Stimulated activated CD4-positive, alpha-beta T cell treated with anti-CD3 and anti-CD28 coated beads, Interleukin-1b, Interleukin-23, amount 100 ng/mL, for 1 hour (primary cell): ENCODE measurements around the gene UNC13A.

Experiments used
- DNase-seq, 2 donors: peaks; one replicate each; pipeline ENCODE4 v3.0.0-alpha.2; 2020; ENCODE audit warnings: low read depth in 2 of 2

UNC13A gene

DNA sequence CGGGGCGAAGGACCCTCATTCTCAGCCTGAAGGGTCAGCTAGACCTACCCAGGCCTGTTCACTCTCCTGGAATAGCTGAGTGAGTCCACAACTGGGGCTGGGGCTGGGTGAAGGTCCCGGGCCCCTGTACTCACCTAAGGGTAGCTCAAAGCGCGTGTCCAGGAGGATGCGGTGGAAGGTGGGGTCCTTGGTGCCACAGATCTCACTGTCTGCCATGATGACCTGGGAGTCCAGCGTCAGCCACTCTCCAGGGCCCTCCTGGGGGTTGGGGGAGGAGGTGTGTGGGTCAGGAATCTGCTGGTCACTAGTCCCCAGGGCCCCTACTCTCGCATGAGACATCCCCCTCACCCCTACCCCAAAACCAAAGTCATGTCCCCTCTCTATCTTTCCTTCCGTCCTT is 18.7 kb downstream of the UNC13A start:
- DNase-seq: no peak

DNA sequence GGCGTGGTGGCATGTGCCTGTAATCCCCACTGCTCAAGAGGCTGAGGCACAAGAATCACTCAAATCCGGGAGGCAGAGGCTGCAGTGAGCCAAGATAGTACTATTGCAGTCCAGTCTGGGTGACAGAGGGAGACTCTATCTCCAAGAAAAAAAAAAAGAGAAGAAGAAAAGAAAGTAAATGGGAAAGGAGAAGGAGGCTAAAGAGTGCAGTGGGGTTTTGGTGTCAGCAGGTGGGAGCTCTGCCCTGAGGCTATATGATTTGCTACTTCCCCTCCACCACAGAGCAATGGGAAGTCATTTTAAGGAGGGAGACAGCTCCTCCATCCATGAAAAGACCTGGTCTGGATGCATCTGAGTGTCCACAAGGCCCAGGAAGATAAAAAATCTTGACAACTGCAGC is 23.1 kb downstream of the UNC13A start:
- no peak for DNase-seq

DNA sequence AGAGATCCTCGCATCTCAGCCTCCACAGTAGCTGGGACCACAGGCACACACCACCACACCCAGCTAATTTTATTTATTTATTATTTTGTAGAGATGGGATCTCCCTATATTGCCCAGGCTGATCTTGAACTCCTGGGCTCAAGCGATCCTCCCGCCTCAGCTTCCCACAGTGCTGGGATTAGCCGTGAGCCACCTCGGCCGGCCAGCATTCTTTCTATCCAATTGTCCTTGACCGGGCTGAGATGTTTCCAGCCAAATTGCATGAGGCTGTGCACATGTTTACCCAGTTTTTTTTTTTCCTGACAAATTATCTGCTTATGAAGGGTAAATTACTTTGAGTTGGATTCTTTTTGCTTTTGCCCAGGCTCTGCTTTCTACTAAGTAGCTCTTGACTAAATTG is 28.2 kb downstream of the UNC13A start:
- DNase-seq: no peak

DNA sequence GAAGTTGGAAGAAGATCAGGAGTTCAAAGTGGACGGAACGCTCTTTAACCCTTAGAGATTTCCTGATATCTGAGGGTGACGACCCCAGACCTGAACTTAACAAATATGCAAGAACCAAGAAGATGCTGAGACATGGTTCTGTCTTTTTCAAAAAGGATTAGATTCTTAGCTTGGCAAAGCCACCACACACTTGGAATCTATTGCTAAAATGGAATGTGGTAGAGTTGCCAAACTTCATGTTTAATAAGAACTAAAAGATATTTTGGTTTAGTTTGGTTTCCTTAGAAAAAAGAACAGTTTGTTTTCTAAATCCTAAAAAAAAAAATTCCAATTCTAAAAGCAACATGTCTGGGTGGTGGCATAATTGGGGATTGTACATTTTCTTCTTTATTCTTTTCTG is 29.5 kb downstream of the UNC13A start:
- DNase-seq: no peak

DNA sequence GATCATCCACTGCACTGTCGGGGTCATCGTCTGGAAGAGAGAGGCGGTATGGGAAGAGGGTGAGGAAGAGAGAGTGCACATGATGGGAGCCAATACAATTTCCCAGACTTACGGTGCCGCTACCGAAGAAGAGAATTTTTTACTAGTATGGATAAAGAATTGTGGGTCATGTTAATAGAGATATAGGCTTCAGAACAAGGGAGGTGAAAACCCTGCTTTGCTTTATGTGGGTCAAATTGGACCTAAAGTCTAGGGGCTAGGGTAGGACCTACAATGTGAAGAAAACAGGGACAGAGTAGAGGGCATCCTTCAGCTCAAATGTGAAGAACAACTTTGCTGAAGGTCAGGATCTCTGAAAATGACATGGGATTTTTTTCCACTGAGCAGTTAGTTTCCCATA is 29.9 kb downstream of the UNC13A start:
- no peak for DNase-seq

DNA sequence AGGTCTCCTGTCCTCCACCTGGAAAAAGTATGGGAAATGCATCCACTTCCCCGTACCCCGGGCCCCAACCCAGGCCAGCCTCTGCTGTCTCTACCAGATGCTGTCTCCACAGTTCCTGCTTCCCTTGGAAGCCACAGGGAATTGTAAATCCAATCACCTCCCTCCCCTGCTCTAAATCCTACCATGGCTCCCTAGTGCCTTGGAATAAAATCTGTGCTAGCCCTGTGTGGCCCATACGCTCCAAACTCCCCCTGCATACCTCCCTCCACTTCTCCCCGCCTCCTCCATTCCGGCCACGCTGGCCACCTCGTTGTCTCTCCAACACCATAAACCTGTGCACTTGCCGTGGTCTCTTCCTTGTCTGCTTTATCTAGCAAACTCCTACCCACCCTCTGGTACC is 31.2 kb downstream of the UNC13A start:
- no peak for DNase-seq

DNA sequence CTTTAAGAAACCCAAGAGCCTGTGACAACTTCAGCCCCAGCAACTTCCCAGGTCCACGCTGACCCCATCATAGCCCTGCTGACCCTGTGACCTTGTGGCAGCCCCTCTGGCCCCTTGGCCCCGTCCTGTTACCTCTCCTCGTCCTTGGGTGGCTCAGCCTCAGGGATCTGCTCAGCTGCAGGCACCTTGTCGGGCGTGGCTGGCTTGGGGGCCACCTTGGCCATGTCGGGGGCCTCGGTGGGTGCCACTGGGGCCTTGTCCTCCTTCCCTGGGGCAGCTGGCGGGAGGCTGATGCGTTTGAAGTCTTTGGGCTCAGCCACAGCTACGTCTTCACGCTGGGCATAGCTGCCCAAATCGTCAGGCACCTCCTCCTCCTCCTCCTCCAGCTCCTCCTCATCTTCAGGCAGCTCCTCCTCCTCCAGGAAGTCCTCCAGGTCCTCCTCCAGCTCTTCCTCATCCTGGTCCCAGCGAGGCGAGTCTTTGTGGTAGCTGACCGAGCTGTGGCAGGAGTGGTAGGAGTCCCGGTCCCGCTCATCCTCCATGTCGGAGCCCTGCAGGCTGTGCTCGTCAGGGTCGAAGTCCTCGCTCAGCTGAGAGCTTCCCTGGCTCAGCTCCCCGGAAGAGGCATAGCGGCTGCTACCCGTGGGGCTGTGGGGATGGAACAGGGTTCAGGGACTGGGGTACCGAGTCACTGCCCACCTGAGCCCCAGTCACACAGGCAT is 32.2 kb downstream of the UNC13A start:
- no peak for DNase-seq

DNA sequence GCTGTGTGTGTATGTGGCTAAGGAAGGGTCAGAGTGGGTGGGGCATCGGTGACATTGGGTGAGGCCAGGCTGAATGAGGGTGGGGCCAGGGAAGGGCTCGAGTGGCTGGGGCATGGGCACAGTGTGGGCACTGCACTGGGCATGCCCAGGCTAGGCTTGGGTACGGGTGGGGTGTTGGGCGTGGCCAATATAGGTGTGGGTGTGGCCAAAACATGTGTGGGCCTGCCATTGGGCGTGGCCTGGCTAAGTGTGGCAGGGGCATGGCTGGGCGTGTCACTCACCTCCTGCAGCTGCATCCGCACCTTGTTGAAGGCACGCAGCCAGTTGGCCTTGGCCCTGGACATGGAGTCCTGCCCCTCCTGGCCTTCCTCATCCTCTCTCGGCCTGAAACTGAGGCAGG is 33.2 kb downstream of the UNC13A start:
- DNase-seq: no peak

DNA sequence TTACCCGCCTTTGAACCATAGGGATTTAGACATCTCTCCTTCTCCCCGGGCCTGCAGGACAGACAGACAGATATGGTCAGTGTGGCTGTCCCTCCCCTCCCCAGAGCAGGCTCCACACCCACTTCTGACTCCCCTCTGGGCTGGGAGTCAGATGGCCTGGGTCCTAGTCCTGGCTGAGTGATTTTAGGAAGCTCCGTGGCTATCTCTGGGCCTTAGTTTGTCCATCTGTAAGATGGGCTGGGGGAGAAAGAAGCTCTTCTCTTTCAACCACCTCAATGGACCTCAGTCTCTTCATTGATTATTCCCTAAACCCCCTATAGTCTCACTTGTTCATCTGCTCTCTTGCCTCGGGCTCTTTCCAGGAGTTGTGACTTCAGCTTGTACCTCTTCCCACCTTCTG is 35.5 kb downstream of the UNC13A start:
- no peak for DNase-seq

DNA sequence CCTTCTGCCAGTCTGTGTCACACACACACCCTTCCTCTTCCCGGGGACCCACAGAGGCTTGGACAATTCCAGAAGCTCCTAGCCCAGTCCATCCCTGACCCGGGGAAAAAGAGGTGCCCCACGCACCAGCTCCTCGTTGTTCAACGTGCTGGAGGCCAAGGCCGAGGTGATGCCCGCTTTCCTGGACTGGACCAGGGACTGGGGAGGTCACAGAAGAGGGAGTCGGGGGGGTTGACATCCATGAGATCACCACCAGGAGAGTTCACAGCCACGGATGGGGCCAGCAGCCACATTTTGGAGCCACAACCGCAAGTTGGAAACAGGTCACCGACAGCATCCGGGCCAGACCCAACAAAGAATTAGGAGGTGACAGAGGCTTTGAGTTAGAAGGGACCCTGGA is 39.4 kb downstream of the UNC13A start:
- no peak for DNase-seq

DNA sequence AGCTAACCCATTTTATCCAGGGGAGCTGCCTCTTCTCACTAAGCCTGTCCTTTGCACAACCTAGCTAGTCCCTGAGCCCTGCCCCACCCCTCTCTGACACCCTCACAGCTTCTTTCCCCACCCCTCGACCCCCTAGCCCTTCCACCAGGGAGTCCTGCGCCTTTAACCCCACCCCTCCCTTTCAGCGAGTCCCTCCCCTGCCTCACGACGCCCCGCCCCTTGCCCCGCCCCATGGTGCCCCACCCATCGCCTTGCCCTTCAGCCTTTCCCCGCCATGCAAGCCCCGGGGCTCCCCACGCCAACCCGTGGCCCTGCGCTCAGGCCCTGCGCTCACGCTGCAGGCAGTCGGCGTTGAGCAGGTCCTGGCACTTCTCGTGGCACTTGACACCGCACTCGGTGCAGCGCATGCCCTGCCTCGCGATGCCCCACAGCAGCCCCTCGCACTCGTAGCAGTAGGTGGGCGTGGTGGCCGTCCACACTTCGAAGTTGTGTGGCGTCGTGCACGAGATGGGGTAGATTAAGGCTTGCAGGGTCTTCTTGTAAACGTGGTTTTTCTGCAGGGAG is 40.0 kb downstream of the UNC13A start:
- no peak for DNase-seq

DNA sequence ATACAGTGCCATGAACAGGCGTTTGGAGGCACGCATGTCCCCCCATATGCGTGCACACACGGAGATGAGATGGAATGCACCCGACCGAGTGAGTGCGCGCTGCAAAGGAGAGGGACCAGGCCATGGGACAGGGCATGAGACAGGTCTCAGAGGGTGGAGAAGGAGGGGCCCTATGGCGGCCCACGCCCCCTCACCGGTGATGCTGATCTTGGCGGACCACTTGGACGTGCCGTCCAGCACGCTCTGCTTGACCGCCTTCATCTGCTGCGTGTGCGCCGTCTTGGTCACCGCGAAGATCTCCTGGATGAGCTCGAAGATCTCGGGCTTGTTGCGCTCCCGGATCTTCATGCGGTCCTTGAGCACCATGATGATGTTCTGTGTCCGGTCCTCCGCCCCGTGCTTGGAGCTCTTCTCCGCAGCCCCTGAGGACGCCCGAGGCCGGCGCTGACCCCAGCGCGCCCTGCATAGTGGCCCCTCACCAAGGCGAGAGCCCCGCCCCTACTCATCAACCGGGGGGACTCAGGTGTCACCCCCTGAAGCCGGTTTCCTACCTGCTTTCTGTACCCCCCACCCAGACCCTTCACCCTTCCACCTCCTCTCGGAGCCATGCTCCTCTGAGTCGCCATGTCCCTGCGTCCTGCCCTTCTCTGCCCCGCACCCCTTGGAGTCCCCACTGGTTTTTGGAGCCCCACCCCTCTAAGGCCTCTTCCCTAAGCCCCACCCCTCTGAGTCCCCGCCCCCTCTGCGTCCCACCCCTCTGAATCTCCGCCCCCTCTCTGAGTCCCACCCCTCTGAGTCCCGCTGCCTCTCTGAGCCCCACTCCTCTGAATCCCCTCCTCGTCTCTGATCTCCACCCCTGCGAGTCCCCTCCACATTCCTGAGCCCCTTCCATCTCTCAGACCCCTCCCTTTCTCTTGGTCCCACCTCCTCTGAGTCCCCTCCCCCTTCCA is 40.8 kb downstream of the UNC13A start:
- DNase-seq: no peak

DNA sequence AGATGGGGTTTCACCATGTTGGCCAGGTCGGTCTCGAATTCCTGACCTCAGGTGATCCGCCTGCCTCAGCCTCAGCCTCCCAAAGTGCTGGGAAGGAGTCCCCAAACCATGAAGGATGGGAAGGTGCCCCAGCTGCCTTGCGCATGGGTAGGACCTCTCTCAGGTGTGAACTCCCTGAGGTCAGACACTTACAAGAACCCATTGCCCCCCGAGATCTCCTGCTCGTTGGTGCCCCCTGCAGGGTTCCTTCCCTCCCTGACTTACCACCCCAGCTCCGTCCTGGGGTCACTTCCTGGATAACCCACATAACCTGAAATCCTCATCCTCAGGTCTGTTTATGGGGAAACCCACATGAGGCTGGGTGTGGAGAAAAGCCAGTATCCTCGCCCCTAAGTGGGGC is 41.7 kb downstream of the UNC13A start:
- DNase-seq: no peak

DNA sequence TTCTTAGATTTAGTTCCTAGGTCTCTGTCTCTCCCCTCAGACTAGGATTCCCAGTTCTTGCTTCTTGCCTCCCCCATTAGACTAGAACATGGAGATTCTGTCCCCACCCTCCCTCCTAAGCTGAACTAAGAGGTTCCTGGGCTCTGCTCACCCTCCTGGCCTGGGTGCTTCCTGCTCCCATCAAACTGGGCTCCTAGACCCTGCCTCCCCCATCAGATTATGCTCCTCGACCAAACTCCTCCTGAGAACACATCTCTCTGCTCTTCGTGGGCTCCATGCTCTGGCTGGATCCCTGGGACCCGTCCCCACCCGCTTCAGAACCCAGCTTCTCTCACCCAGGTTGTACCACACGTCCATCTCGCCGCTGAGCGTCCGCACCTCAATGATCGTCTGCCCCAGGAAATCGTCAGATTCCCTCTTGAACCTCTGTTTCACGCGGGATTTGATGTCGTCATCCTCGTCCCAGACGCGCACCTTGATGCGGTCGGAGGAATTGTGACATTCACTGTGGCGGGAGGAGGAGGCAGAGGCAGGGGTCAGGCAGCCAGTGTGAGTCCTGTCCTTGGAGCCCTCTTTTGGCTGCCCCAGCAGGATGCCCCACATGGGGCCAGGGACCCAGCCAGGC is 42.7 kb downstream of the UNC13A start:
- DNase-seq: no peak

DNA sequence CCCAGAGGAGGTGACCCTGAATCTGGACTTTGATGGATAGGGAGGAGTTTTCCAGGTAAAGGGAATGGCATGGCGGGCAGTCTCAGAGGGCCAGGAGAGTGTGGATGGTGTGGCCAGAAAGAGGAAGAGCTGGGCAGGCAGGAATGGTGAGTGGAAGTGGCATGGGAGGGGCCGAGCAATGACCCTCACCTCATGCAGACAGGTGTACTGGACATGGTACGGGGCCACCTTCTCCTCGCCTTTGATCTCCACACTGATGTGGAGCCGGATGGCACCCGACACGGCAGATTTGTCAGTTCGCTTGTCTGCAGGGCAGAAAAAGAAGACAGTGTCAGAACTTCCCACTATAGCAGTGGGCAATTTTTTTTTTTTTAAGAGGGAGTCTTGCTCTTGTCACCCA is 45.5 kb downstream of the UNC13A start:
- DNase-seq: no peak

DNA sequence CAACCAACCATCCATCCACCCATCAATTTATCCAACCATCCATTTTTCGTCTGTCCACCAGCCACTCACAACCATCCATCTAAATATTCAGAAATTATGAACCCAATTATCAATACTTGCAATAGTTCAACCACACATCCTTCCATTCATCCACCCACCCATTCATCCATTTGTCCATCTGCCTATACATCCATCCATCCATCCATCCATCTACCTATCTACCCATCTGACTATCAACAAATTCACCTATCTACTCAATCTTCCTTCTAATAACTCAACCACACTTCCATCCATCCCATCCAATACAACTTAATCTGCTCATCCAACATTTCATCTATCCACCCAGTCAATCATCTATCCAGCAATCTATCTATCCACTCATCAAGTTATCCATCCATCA is 46.3 kb downstream of the UNC13A start:
- no peak for DNase-seq

DNA sequence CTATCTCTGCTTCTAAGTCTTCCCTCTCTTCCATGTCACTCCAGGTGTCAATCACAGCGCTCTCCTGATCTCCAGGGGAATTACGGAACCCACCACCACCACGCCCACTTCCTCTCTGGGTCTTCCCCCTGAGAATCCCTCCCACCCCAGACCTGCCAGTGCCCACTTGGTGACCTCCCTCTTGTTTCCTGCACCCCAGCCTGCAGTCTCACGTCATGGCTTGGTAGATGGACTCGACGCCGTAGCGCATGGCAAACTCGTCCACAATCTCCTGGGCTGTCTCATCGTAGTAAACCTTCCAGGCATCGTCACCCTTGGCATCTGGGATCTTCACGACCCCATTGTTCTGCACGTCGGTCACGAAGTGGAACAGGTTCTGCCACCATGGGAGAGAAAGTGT is 47.0 kb downstream of the UNC13A start:
- DNase-seq: no peak

DNA sequence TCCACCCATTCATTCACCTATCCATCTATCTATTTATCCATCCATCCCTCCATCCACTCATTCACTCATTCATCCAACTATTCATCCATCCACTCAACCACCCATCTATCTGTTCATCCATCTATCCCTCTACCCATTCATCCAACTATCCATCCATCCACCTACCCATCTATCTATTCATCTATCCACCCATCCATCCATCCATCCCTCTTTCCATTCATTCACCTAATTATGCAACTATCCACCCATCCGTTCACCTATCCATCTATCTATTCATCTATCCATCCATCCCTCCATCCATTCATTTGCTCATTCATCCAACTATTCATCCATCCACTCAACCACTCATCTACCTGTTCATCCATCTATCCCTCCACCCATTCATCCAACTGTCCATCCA is 54.5 kb downstream of the UNC13A start:
- DNase-seq: no peak

DNA sequence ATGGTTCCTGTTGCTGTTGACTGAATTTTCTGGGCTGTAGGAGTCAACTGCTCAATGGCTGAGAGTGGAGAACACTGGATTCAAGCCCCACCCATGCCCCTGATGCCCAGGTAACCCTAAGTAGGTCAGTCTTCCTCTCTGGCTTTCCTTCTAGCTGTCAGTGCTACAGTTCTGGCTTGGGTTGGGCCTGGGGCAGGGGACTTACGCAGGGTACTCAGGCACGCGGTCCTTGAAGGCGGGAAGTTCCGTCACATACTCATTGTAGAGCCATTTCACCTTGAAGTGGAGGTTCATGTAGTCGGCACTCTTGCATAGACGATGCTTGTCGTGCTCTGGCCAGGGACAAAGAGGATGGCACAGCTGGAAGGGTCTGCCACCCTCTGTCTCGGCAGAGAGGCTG is 55.6 kb downstream of the UNC13A start:
- no peak for DNase-seq

DNA sequence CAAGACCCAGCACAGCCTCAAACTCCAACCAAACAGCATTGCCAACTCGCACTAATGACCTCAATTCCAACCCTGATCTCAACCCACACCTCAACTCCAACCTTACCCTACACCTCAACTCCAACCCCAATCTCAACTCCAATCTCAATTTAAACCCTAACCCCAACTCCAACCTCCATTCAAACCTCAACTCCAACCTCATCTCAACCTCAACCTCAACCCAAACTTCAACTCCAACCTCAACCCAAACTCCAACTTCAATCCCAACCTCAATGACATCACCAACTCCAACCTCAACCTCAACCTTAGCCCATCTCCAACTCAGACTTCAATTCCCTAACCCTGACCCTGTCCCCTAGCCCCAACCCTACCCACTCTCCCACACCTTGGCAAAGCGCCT is 58.4 kb downstream of the UNC13A start:
- DNase-seq: no peak

DNA sequence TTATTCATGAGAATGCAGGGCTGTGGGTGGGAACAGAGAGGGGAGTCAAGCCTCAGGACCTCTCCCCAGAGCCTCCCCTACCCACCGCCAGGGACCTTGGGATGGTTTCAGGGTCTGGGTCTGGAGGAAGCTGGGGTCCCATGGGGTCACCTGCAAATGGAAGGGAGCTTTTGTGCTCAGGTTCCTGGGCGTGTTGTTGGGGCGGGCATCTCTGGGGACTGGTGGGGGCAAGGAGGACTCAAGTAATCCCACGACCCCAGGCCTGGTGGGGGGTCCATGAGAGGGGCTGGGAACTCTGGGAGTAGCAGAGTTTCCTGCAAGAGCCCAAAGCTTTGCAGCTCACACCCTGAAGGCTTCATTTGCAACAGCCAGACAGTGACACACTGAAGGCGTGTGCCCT is 60.2 kb downstream of the UNC13A start:
- DNase-seq: no peak

DNA sequence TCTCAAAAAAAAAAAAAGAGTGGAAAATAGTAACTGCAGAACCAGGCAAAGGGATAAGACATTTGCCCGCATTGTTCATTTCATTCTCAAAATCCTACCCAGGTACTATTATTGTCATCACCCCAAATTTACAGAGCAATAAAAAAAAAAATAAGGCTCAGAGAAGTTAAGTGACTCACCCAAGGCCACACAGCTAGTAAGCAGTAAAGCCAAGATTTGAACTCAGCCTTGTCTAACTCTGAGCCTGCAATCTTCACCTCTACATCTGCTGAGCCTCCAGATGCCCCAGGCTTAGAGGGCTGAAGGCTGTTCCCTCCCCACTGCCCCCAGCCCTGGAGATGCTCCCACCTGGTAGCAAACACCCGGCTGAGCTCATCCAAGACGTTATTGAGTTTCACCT is 61.0 kb downstream of the UNC13A start:
- no peak for DNase-seq
